Gastroesophageal sphincter (tissue), 3 donors: ENCODE measurements around the gene EPHA8.

ENCODE experiments used
- CTCF ChIP-seq, 4 experiments: fragments of 200-600 bp in 2 of 4; fragments of 450-650 bp in 2 of 4; sonication (generic) in 1 of 4; IDR thresholded peaks; one replicate each; pipeline ENCODE4 v1.5.1; 2017 to 2019; ENCODE audit warnings: antibody characterized with exemption in 4 of 4, mild to moderate bottlenecking in 2 of 4, moderate library complexity in 2 of 4
- POLR2A ChIP-seq, 2 donors: fragments of 450-650 bp; IDR thresholded peaks; one replicate each; pipeline ENCODE4 v1.6.1; 2017; ENCODE audit warnings: antibody characterized with exemption in 2 of 2, mild to moderate bottlenecking in 2 of 2, moderate library complexity in 1 of 2

- TF ChIP-seq POLR2A (IDR thresholded peaks at IDR 0.05) (no peak), CTCF (IDR thresholded peaks at IDR 0.05) (no peak)
These were observed 43.9 kb downstream of the EPHA8 start for GRCh38 chr1:22607154-22607553.
